Measurements from ENCODE around the gene RAD51. TPM values are rescaled to one million over a fixed set of nuclear protein-coding genes. Genes with fewer than 3 reads are reported as not detected.
A peak's percentile ranks its signal among the peaks of the same experiment; 100 is the strongest.

Gene RAD51
- total and polyA plus RNA-seq, 8 donors: 0.58 to 3.5 (median 2.0) TPM; not detected in 2

- WGBS, 5 donors: 73 to 84% (median 75%) methylated on average over 12 of the region's 12 CpGs
- no peaks in the 10 kb centered on the region for H3K9me3 ChIP-seq
- peak overlapping the region in 3 of 5 donors; percentile 7 to 49 (median 11) for H3K27ac ChIP-seq
- H3K27me3 ChIP-seq: no peaks in the 10 kb centered on the region
- intact Hi-C loops (cut with DNase I; ENCODE audit: low total_unique reads): no loop called here
- H3K4me1 ChIP-seq: peaks cover 0 to 7% (median 0%) of the 10 kb centered on the region in 4 donors
- no peak for TF ChIP-seq CTCF (IDR thresholded peaks at IDR 0.05)
- TF ChIP-seq POLR2A (IDR thresholded peaks at IDR 0.05): no peak
- TF ChIP-seq EP300 (IDR thresholded peaks at IDR 0.05): no peak
- TF ChIP-seq POLR2AphosphoS5 (IDR thresholded peaks at IDR 0.05): no peak
- no peak overlapping the region for H3K4me3 ChIP-seq
- peaks cover 53 to 94% (median 93%) of the 10 kb centered on the region in 4 donors for H3K36me3 ChIP-seq
- no peak for DNase-seq
Measured at GRCh38 chr15:40743921-40744814, 49.2 kb downstream of the RAD51 start.

- Histone ChIP-seq H3K4me3 (no peak overlapping the region), H3K36me3 (peaks cover 53 to 94% (median 93%) of the 10 kb centered on the region in 4 donors), H3K9me3 (no peaks in the 10 kb centered on the region), H3K4me1 (peaks cover 0 to 7% (median 0%) of the 10 kb centered on the region in 4 donors), H3K27me3 (no peaks in the 10 kb centered on the region), H3K27ac (no peak overlapping the region)
- whole genome bisulfite sequencing, 5 donors: 77 to 82% (median 79%) methylated on average over 5 of the region's 5 CpGs
- intact Hi-C loops (cut with DNase I; ENCODE audit: low total_unique reads): no loop called here
- TF ChIP-seq POLR2AphosphoS5 (IDR thresholded peaks at IDR 0.05): no peak
- TF ChIP-seq CTCF (IDR thresholded peaks at IDR 0.05): no peak
- no peak for TF ChIP-seq POLR2A (IDR thresholded peaks at IDR 0.05)
- TF ChIP-seq EP300 (IDR thresholded peaks at IDR 0.05): no peak
- DNase-seq: no peak
Measured at GRCh38 chr15:40744815-40745152, 49.8 kb downstream of the RAD51 start.

GRCh38 chr15:40746916-40747418 is 52.0 kb downstream of the RAD51 start:
- Histone ChIP-seq H3K27ac (no peak overlapping the region), H3K27me3 (no peaks in the 10 kb centered on the region), H3K9me3 (no peaks in the 10 kb centered on the region), H3K4me3 (no peak overlapping the region), H3K4me1 (peaks cover 0 to 17% (median under 1%) of the 10 kb centered on the region in 4 donors), H3K36me3 (peaks cover 52 to 94% (median 93%) of the 10 kb centered on the region in 4 donors)
- no peak for DNase-seq
- 71 to 83% (median 77%) methylated on average over 3 of the region's 3 CpGs for WGBS, 5 donors
- TF ChIP-seq POLR2AphosphoS5 (IDR thresholded peaks at IDR 0.05): no peak
- no peak for TF ChIP-seq CTCF (IDR thresholded peaks at IDR 0.05)
- intact Hi-C loops (cut with DNase I; ENCODE audit: low total_unique reads): no loop called here

GRCh38 chr15:40747685-40748631 is 53.0 kb downstream of the RAD51 start:
- H3K27ac ChIP-seq: no peak overlapping the region
- peaks cover 5 to 26% (median 8%) of the 10 kb centered on the region in 4 donors for H3K4me1 ChIP-seq
- DNase-seq: no peak
- no peaks in the 10 kb centered on the region for H3K9me3 ChIP-seq
- H3K36me3 ChIP-seq: peaks cover 45 to 93% (median 87%) of the 10 kb centered on the region in 4 donors
- H3K4me3 ChIP-seq: no peak overlapping the region
- no peaks in the 10 kb centered on the region for H3K27me3 ChIP-seq
- 71 to 80% (median 76%) methylated on average over 6 to 7 of the region's 7 CpGs for WGBS, 5 donors
- TF ChIP-seq POLR2A (IDR thresholded peaks at IDR 0.05) (no peak), CTCF (IDR thresholded peaks at IDR 0.05) (no peak), POLR2AphosphoS5 (IDR thresholded peaks at IDR 0.05) (no peak), EP300 (IDR thresholded peaks at IDR 0.05) (no peak)
- intact Hi-C loops (cut with DNase I; ENCODE audit: low total_unique reads): no loop called here
